HepG2 (cell line): ENCODE results near the gene NDUFB5. TPM values are rescaled to one million over a fixed set of nuclear protein-coding genes. Genes with fewer than 3 reads are reported as not detected.
A peak's percentile ranks its signal among the peaks of the same experiment; 100 is the strongest.

Experiments used
- DDIT3 ChIP-seq: sonication (generic); formaldehyde crosslinking; IDR thresholded peaks from 2 replicates; pipeline ENCODE4 v1.4.0; 2020; ENCODE audit warnings: mild to moderate bottlenecking, missing genetic modification reagents
- FOXA3 ChIP-seq: IDR thresholded peaks from 2 replicates; pipeline ENCODE4 v1.6.1; 2016; ENCODE audit warnings: missing genetic modification reagents, missing compliant biosample characterization
- FOXP1 ChIP-seq, 2 experiments: fragments of 450-650 bp in 1 of 2; IDR thresholded peaks; 2 replicates each; pipeline ENCODE4 v1.6.1; 2017 to 2018; ENCODE audit warnings: antibody characterized with exemption in 1 of 2
- FUBP1 ChIP-seq: sonication (generic); formaldehyde crosslinking; IDR thresholded peaks from 2 replicates; pipeline ENCODE4 v1.5.1; 2020; ENCODE audit warnings: missing genetic modification reagents, mild to moderate bottlenecking, borderline replicate concordance
- GTF3A ChIP-seq: sonication (generic); formaldehyde crosslinking; conservative IDR thresholded peaks from 2 replicates; pipeline ENCODE4 v1.4.0; 2020; ENCODE audit warnings: mild to moderate bottlenecking, missing genetic modification reagents
- MYNN ChIP-seq: sonication (generic); formaldehyde crosslinking; IDR thresholded peaks from 2 replicates; pipeline ENCODE4 v1.4.0; 2020; ENCODE audit warnings: mild to moderate bottlenecking, low read depth, missing genetic modification reagents
- ZNF274 ChIP-seq: sonication (generic); formaldehyde crosslinking; IDR thresholded peaks from 2 replicates; pipeline ENCODE4 v1.5.1; 2020; ENCODE audit warnings: mild to moderate bottlenecking, missing genetic modification reagents
- ZNF337 ChIP-seq: sonication (generic); formaldehyde crosslinking; IDR thresholded peaks from 2 replicates; pipeline ENCODE4 v1.5.1; 2020; ENCODE audit warnings: missing genetic modification reagents, low read depth, mild to moderate bottlenecking, borderline replicate concordance
- polyA plus RNA-seq, 8 experiments: library from polyadenylated mRNA; depleted of rRNA in 3 of 8; stranded (reverse) in 7 of 8; unstranded in 1 of 8; fragments of >200 nt; fragmentation: Illumina TruSeq in 4 of 8; extraction: Trizol in 4 of 8; gene quantifications; 2 replicates each; pipeline versions ENCODE4 v1.2.1 to v1.2.3, GENCODE V29; 2011 to 2016; ENCODE audit warnings: low read depth in 4 of 8, missing spikeins in 1 of 8, mixed read lengths in 1 of 8; ENCODE audit not compliant: insufficient read depth in 1 of 8
- total RNA-seq, 5 experiments: library from RNA; depleted of rRNA; stranded (reverse); fragments of >200 nt; fragmentation: Illumina TruSeq; extraction: Trizol; gene quantifications; 2 replicates each; pipeline ENCODE4 v1.2.3, GENCODE V29; 2016; ENCODE audit warnings: low read depth in 1 of 5
- TF ChIP-seq, protein P1 (sequence below): sonication (generic); formaldehyde crosslinking; IDR thresholded peaks from 2 replicates; pipeline ENCODE4 v1.8.1; 2023; ENCODE audit warnings: mild to moderate bottlenecking, missing genetic modification reagents
- TF ChIP-seq, protein P2 (sequence below): sonication (generic); formaldehyde crosslinking; IDR thresholded peaks from 2 replicates; pipeline ENCODE4 v1.5.0; 2020; ENCODE audit warnings: mild to moderate bottlenecking, missing genetic modification reagents, moderate library complexity
- TF ChIP-seq, protein P3 (sequence below): sonication (generic); formaldehyde crosslinking; IDR thresholded peaks from 2 replicates; pipeline ENCODE4 v1.5.0; 2020; ENCODE audit warnings: mild to moderate bottlenecking, missing genetic modification reagents
- TF ChIP-seq, protein P4 (sequence below), 2 experiments: sonication (generic) in 1 of 2; formaldehyde crosslinking in 1 of 2; IDR thresholded peaks; 2 replicates each; pipeline versions ENCODE4 v1.4.0 to v1.6.1; 2018 to 2020; ENCODE audit warnings: missing genetic modification reagents in 2 of 2, borderline replicate concordance in 1 of 2, low read depth in 1 of 2, mild to moderate bottlenecking in 1 of 2, missing biosample characterization in 1 of 2
- TF ChIP-seq, protein P5 (sequence below): sonication (generic); formaldehyde crosslinking; IDR thresholded peaks from 2 replicates; pipeline ENCODE4 v1.4.0; 2020; ENCODE audit warnings: low read depth, mild to moderate bottlenecking, missing genetic modification reagents

The NDUFB5 gene
- total and polyA plus RNA-seq, 2 of the 13 experiments (the other 11 are each of a cell fraction or from before 2014, with no cell fraction given), result 43.3 to 120 TPM

GRCh38 chr3:179562591-179563270 is 41.9 kb upstream of the NDUFB5 start, which contains the start of gene ACTL6A (continued):
- TF ChIP-seq FUBP1 (CRISPR knock-in tag) (no peak), DDIT3 (CRISPR knock-in tag) (no peak), GTF3A (no peak), MYNN (CRISPR knock-in tag) (no peak), FOXA3 (peak; percentile 51), ZNF337 (CRISPR knock-in tag) (no peak), FOXP1 (IDR thresholded peaks at IDR 0.05) (no peak), FOXP1 (CRISPR knock-in tag; IDR thresholded peaks at IDR 0.05) (no peak; the same call in 1 of the 2 replicates), ZNF274 (CRISPR knock-in tag) (0 out of 2 replicates have a peak, but pooled peaks have one; percentile 39)
- TF ChIP-seq, protein P1, sequence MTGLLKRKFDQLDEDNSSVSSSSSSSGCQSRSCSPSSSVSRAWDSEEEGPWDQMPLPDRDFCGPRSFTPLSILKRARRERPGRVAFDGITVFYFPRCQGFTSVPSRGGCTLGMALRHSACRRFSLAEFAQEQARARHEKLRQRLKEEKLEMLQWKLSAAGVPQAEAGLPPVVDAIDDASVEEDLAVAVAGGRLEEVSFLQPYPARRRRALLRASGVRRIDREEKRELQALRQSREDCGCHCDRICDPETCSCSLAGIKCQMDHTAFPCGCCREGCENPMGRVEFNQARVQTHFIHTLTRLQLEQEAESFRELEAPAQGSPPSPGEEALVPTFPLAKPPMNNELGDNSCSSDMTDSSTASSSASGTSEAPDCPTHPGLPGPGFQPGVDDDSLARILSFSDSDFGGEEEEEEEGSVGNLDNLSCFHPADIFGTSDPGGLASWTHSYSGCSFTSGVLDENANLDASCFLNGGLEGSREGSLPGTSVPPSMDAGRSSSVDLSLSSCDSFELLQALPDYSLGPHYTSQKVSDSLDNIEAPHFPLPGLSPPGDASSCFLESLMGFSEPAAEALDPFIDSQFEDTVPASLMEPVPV (CRISPR knock-in tag), result peak; percentile 44; the same call in 1 of the 2 replicates
- TF ChIP-seq, protein P2, sequence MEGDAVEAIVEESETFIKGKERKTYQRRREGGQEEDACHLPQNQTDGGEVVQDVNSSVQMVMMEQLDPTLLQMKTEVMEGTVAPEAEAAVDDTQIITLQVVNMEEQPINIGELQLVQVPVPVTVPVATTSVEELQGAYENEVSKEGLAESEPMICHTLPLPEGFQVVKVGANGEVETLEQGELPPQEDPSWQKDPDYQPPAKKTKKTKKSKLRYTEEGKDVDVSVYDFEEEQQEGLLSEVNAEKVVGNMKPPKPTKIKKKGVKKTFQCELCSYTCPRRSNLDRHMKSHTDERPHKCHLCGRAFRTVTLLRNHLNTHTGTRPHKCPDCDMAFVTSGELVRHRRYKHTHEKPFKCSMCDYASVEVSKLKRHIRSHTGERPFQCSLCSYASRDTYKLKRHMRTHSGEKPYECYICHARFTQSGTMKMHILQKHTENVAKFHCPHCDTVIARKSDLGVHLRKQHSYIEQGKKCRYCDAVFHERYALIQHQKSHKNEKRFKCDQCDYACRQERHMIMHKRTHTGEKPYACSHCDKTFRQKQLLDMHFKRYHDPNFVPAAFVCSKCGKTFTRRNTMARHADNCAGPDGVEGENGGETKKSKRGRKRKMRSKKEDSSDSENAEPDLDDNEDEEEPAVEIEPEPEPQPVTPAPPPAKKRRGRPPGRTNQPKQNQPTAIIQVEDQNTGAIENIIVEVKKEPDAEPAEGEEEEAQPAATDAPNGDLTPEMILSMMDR (CRISPR knock-in tag), result no peak
- TF ChIP-seq, protein P3, sequence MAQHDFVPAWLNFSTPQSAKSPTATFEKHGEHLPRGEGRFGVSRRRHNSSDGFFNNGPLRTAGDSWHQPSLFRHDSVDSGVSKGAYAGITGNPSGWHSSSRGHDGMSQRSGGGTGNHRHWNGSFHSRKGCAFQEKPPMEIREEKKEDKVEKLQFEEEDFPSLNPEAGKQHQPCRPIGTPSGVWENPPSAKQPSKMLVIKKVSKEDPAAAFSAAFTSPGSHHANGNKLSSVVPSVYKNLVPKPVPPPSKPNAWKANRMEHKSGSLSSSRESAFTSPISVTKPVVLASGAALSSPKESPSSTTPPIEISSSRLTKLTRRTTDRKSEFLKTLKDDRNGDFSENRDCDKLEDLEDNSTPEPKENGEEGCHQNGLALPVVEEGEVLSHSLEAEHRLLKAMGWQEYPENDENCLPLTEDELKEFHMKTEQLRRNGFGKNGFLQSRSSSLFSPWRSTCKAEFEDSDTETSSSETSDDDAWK (CRISPR knock-in tag), result no peak
- TF ChIP-seq, protein P4, sequence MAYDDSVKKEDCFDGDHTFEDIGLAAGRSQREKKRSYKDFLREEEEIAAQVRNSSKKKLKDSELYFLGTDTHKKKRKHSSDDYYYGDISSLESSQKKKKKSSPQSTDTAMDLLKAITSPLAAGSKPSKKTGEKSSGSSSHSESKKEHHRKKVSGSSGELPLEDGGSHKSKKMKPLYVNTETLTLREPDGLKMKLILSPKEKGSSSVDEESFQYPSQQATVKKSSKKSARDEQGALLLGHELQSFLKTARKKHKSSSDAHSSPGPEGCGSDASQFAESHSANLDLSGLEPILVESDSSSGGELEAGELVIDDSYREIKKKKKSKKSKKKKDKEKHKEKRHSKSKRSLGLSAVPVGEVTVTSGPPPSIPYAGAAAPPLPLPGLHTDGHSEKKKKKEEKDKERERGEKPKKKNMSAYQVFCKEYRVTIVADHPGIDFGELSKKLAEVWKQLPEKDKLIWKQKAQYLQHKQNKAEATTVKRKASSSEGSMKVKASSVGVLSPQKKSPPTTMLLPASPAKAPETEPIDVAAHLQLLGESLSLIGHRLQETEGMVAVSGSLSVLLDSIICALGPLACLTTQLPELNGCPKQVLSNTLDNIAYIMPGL (CRISPR knock-in tag; IDR thresholded peaks at IDR 0.05; ENCODE audit: borderline replicate concordance in 1 of 2, low read depth in 1 of 2), result peak in 1 of 2 experiments; percentile 43; a peak in 3 of 4 replicates
- TF ChIP-seq, protein P5, sequence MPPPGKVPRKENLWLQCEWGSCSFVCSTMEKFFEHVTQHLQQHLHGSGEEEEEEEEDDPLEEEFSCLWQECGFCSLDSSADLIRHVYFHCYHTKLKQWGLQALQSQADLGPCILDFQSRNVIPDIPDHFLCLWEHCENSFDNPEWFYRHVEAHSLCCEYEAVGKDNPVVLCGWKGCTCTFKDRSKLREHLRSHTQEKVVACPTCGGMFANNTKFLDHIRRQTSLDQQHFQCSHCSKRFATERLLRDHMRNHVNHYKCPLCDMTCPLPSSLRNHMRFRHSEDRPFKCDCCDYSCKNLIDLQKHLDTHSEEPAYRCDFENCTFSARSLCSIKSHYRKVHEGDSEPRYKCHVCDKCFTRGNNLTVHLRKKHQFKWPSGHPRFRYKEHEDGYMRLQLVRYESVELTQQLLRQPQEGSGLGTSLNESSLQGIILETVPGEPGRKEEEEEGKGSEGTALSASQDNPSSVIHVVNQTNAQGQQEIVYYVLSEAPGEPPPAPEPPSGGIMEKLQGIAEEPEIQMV (CRISPR knock-in tag), result no peak
